Breast epithelium (tissue), 3 donors: ENCODE data around the gene CCL28.

Source experiments
- POLR2AphosphoS5 ChIP-seq, 3 donors: sonication (generic); formaldehyde crosslinking; IDR thresholded peaks; one replicate each; pipeline ENCODE4 v1.6.1; 2017; ENCODE audit warnings: antibody characterized with exemption in 3 of 3
- TF ChIP-seq, protein P1 (sequence below), 3 donors: fragments of 450-650 bp; IDR thresholded peaks; one replicate each; pipeline ENCODE4 v1.5.1; 2016 to 2017; ENCODE audit warnings: antibody characterized with exemption in 3 of 3, mild to moderate bottlenecking in 3 of 3, moderate library complexity in 3 of 3

DNA sequence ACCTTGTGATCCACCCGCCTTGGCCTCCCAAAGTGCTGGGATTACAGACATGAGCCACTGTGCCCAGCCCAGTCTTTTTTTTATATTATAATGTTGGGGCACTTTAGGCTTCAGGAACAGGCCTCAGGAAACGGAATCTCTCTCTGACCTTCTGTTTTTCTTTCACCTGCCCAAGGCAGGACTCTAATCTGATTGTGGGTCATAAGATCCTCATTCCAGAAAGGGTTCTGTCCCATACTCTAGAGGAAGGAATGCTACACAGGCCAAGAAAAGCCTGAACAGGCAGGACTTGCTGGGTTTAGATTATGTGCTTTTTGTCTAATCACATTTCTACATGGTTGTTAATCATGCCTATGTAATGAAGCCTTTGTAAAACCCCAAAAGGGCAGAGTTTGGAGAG, 1.8 kb upstream of the CCL28 start:
- TF ChIP-seq, protein P1, sequence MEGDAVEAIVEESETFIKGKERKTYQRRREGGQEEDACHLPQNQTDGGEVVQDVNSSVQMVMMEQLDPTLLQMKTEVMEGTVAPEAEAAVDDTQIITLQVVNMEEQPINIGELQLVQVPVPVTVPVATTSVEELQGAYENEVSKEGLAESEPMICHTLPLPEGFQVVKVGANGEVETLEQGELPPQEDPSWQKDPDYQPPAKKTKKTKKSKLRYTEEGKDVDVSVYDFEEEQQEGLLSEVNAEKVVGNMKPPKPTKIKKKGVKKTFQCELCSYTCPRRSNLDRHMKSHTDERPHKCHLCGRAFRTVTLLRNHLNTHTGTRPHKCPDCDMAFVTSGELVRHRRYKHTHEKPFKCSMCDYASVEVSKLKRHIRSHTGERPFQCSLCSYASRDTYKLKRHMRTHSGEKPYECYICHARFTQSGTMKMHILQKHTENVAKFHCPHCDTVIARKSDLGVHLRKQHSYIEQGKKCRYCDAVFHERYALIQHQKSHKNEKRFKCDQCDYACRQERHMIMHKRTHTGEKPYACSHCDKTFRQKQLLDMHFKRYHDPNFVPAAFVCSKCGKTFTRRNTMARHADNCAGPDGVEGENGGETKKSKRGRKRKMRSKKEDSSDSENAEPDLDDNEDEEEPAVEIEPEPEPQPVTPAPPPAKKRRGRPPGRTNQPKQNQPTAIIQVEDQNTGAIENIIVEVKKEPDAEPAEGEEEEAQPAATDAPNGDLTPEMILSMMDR (IDR thresholded peaks at IDR 0.05), result no peak
- TF ChIP-seq POLR2AphosphoS5 (IDR thresholded peaks at IDR 0.05), result no peak
